Endothelial cell (in vitro differentiated cells): ENCODE results near the gene BEND7. TPM values are rescaled to one million over a fixed set of nuclear protein-coding genes. Genes with fewer than 3 reads are reported as not detected.

ENCODE experiments used
- DNase-seq: peaks from one replicate; pipeline ENCODE4 v3.0.0; 2021; ENCODE audit warnings: low spot score
- H3K27ac Mint-ChIP-seq: one replicate; pipeline ENCODE4 v1.8.0; 2021; ENCODE audit warnings: mixed read lengths, inconsistent platforms; ENCODE audit not compliant: unreplicated experiment
- H3K27me3 Mint-ChIP-seq: one replicate; pipeline ENCODE4 v1.8.0; 2021; ENCODE audit warnings: mild to moderate bottlenecking, moderate library complexity, mixed read lengths, inconsistent platforms; ENCODE audit not compliant: unreplicated experiment
- H3K36me3 Mint-ChIP-seq: one replicate; pipeline ENCODE4 v1.8.0; 2021; ENCODE audit warnings: mild to moderate bottlenecking, low read depth, mixed read lengths, inconsistent platforms; ENCODE audit not compliant: unreplicated experiment
- H3K4me1 Mint-ChIP-seq: one replicate; pipeline ENCODE4 v1.8.0; 2021; ENCODE audit warnings: mild to moderate bottlenecking, mixed read lengths, inconsistent platforms; ENCODE audit not compliant: unreplicated experiment
- H3K4me3 Mint-ChIP-seq: one replicate; pipeline ENCODE4 v1.8.0; 2021; ENCODE audit warnings: mild to moderate bottlenecking, mixed read lengths, inconsistent platforms; ENCODE audit not compliant: unreplicated experiment
- H3K9me3 Mint-ChIP-seq: one replicate; pipeline ENCODE4 v1.8.0; 2021; ENCODE audit warnings: mixed read lengths, inconsistent platforms; ENCODE audit not compliant: unreplicated experiment
- CTCF ChIP-seq: fragments of 200-600 bp; sonication (generic); IDR thresholded peaks from one replicate; pipeline ENCODE4 v1.5.0; 2021; ENCODE audit warnings: antibody characterized with exemption; ENCODE audit not compliant: unreplicated experiment
- total RNA-seq: library from RNA; stranded (reverse); fragmentation: NEBNext Ultra II Directional; extraction: Animal tissue kit (Norgen Biotek cat#: 25700); gene quantifications from one replicate; pipeline ENCODE4 v1.2.1, GENCODE V29; 2021; ENCODE audit not compliant: unreplicated experiment

The BEND7 gene
- total RNA-seq, 1 donor from 2014 or later: 53.3 TPM

GRCh38 chr10:13475124-13475523 lies 53.7 kb downstream of the BEND7 start:
- Mint-ChIP-seq H3K27me3 (no peaks in the 10 kb centered on the region), H3K4me1 (no peaks in the 10 kb centered on the region), H3K9me3 (no peaks in the 10 kb centered on the region), H3K36me3 (peaks cover 12% of the 10 kb centered on the region), H3K27ac (no peak overlapping the region), H3K4me3 (no peak overlapping the region)
- no peak for DNase-seq
- no peak for TF ChIP-seq CTCF

- H3K27me3 Mint-ChIP-seq: no peaks in the 10 kb centered on the region
- H3K36me3 Mint-ChIP-seq: peaks cover 9% of the 10 kb centered on the region
- no peak for DNase-seq
- no peaks in the 10 kb centered on the region for H3K9me3 Mint-ChIP-seq
- no peaks in the 10 kb centered on the region for H3K4me1 Mint-ChIP-seq
- H3K27ac Mint-ChIP-seq: no peak overlapping the region
- H3K4me3 Mint-ChIP-seq: no peak overlapping the region
- TF ChIP-seq CTCF: no peak
These were observed 54.8 kb downstream of the BEND7 start for GRCh38 chr10:13473986-13474385.

- no peak overlapping the region for H3K4me3 Mint-ChIP-seq
- peaks cover 2% of the 10 kb centered on the region for H3K27me3 Mint-ChIP-seq
- peaks cover 11% of the 10 kb centered on the region for H3K4me1 Mint-ChIP-seq
- H3K9me3 Mint-ChIP-seq: no peaks in the 10 kb centered on the region
- H3K36me3 Mint-ChIP-seq: peaks cover 6% of the 10 kb centered on the region
- no peak overlapping the region for H3K27ac Mint-ChIP-seq
- TF ChIP-seq CTCF: no peak
- DNase-seq: no peak
These were observed 56.5 kb downstream of the BEND7 start for GRCh38 chr10:13472359-13472758.

GRCh38 chr10:13470270-13470669 lies 58.5 kb downstream of the BEND7 start:
- H3K4me1 Mint-ChIP-seq: peaks cover 11% of the 10 kb centered on the region
- peaks cover 2% of the 10 kb centered on the region for H3K27me3 Mint-ChIP-seq
- DNase-seq: no peak
- H3K36me3 Mint-ChIP-seq: peaks cover under 1% of the 10 kb centered on the region
- no peak overlapping the region for H3K4me3 Mint-ChIP-seq
- H3K9me3 Mint-ChIP-seq: no peaks in the 10 kb centered on the region
- no peak for TF ChIP-seq CTCF
- H3K27ac Mint-ChIP-seq: no peak overlapping the region

- Mint-ChIP-seq H3K36me3 (peaks cover 47% of the 10 kb centered on the region), H3K9me3 (no peaks in the 10 kb centered on the region), H3K4me1 (peaks cover 9% of the 10 kb centered on the region), H3K27me3 (no peaks in the 10 kb centered on the region), H3K4me3 (no peak overlapping the region), H3K27ac (no peak overlapping the region)
- no peak for DNase-seq
- TF ChIP-seq CTCF: no peak
These were observed 66.3 kb downstream of the BEND7 start for GRCh38 chr10:13462551-13462950.
